GM12878 (cell line): ENCODE measurements around the gene CTDNEP1. TPM values are rescaled to one million over a fixed set of nuclear protein-coding genes. Genes with fewer than 3 reads are reported as not detected.
A peak's percentile ranks its signal among the peaks of the same experiment; 100 is the strongest.

ENCODE experiments used
- ATAC-seq: fragments of 200-7000 bp; cut with Tn5 transposase; 3 replicates; pipeline ENCODE4 v1.9.1; 2020; ENCODE audit warnings: mild to moderate bottlenecking, moderate library complexity
- BruUV-seq: library from RNA; stranded (reverse); fragments of 400-500 nt; replicated peaks from 2 replicates; lab custom pipeline; 2021; lab: Mats Ljungman, UMichigan
- CTCF ChIA-PET: fragments of 300-600 bp; sonication (Branson Sonifier 250); formaldehyde crosslinking; extraction: SDS; loops from one replicate; lab custom pipeline; 2021; ENCODE audit warnings: inconsistent platforms; lab: Yijun Ruan, JAX
- POLR2A ChIA-PET: fragments of 350-600 bp; formaldehyde crosslinking; extraction: SDS; loops from one replicate; lab custom pipeline; 2021; ENCODE audit warnings: inconsistent platforms; lab: Charles Lee
- RAD21 ChIA-PET: fragments of 300-600 bp; sonication (Branson Sonifier 250); formaldehyde crosslinking; loops from one replicate; lab custom pipeline; 2023; ENCODE audit warnings: antibody characterized with exemption; ENCODE audit not compliant: unreplicated experiment; lab: Charles Lee
- SMC1A ChIA-PET: fragments of 300-600 bp; sonication (Branson Sonifier 250); formaldehyde crosslinking; loops from one replicate; lab custom pipeline; 2023; ENCODE audit not compliant: unreplicated experiment, uncharacterized antibody; lab: Charles Lee
- DNase-seq: peaks from one replicate; pipeline ENCODE4 v3.0.0-alpha.2; 2011; ENCODE audit warnings: low read depth, low spot score
- FAIRE-seq: peaks from 3 replicates; lab custom pipeline; 2011; peaks lifted over from hg19 to GRCh38; lab: Jason Lieb, UNC
- H2AFZ ChIP-seq: 2 replicates; pipeline ENCODE4 v1.6.0; 2011; ENCODE audit warnings: low read depth, low read length, control low read depth; ENCODE audit not compliant: control insufficient read depth
- H3K27ac ChIP-seq: 2 replicates; pipeline ENCODE4 v1.5.1; 2011; ENCODE audit warnings: control low read depth; ENCODE audit not compliant: control insufficient read depth, insufficient read depth
- H3K27me3 ChIP-seq, 2 experiments: replicated peaks in 1 of 2; 2 replicates each; pipeline versions ENCODE4 v1.6.0 to v1.6.1; 2011; ENCODE audit warnings: low read length in 1 of 2; ENCODE audit not compliant: control insufficient read depth in 2 of 2, insufficient read depth in 2 of 2
- H3K36me3 ChIP-seq, 2 experiments: 2 replicates each; pipeline ENCODE4 v1.5.1; 2011; ENCODE audit warnings: low read length in 1 of 2; ENCODE audit not compliant: control insufficient read depth in 2 of 2, insufficient read depth in 2 of 2
- H3K4me1 ChIP-seq: 2 replicates; pipeline ENCODE4 v1.6.1; 2011; ENCODE audit warnings: mild to moderate bottlenecking, low read length, moderate library complexity, mixed read lengths; ENCODE audit not compliant: control insufficient read depth, insufficient read depth
- H3K4me2 ChIP-seq: 2 replicates; pipeline ENCODE4 v1.6.0; 2011; ENCODE audit warnings: control low read depth; ENCODE audit not compliant: control insufficient read depth, insufficient read depth
- H3K4me3 ChIP-seq: fragments of 200-600 bp; sonication (generic); 2 replicates; pipeline ENCODE4 v1.5.1; 2016
- H3K79me2 ChIP-seq: 2 replicates; pipeline ENCODE4 v1.6.0; 2011; ENCODE audit warnings: low read length; ENCODE audit not compliant: control insufficient read depth, insufficient read depth
- H3K9ac ChIP-seq: 2 replicates; pipeline ENCODE4 v1.8.0; 2011; ENCODE audit warnings: low read length, control low read depth, mixed read lengths; ENCODE audit not compliant: control insufficient read depth, insufficient read depth
- H3K9me3 ChIP-seq: replicated peaks from 3 replicates; pipeline ENCODE4 v1.5.1; 2011; ENCODE audit warnings: mild to moderate bottlenecking, low read length; ENCODE audit not compliant: control insufficient read depth, insufficient read depth
- H4K20me1 ChIP-seq: 2 replicates; pipeline ENCODE4 v1.6.0; 2011; ENCODE audit not compliant: control insufficient read depth, insufficient read depth
- CREB1 ChIP-seq: IDR thresholded peaks from 2 replicates; pipeline ENCODE4 v1.6.1; 2012; ENCODE audit warnings: low read depth, mild to moderate bottlenecking, inconsistent platforms
- CREM ChIP-seq: IDR thresholded peaks from 2 replicates; pipeline ENCODE4 v1.6.1; 2014; ENCODE audit warnings: antibody characterized with exemption, low read depth
- HDAC6 ChIP-seq: fragments of 200-600 bp; sonication (generic); IDR thresholded peaks from one replicate; pipeline ENCODE4 v1.8.0; 2017; ENCODE audit warnings: antibody characterized with exemption; ENCODE audit not compliant: unreplicated experiment
- IRF4 ChIP-seq: IDR thresholded peaks from 2 replicates; pipeline ENCODE4 v1.6.1; 2011; ENCODE audit warnings: low read depth, low read length
- MTA2 ChIP-seq: fragments of 450-650 bp; IDR thresholded peaks from 2 replicates; pipeline ENCODE4 v1.6.1; 2016; ENCODE audit warnings: low read depth, mild to moderate bottlenecking, moderate library complexity
- NR2F1 ChIP-seq: fragments of 450-650 bp; conservative IDR thresholded peaks from 2 replicates; pipeline ENCODE4 v1.6.1; 2017; ENCODE audit warnings: mild to moderate bottlenecking
- POU2F2 ChIP-seq: IDR thresholded peaks from 3 replicates; pipeline ENCODE4 v1.6.1; 2011; ENCODE audit warnings: low read depth, mild to moderate bottlenecking, low read length, borderline replicate concordance
- TARDBP ChIP-seq: IDR thresholded peaks from 2 replicates; pipeline ENCODE4 v1.6.1; 2016; ENCODE audit warnings: borderline replicate concordance
- TCF12 ChIP-seq: IDR thresholded peaks from 2 replicates; pipeline ENCODE4 v1.6.1; 2011; ENCODE audit warnings: low read depth, mild to moderate bottlenecking, low read length
- WGBS: methylation state at CpG from one replicate; pipeline ENCODE4 v1.1.6; 2016; ENCODE audit warnings: low lambda C conversion rate; ENCODE audit not compliant: insufficient replicate concordance, insufficient coverage; ENCODE audit errors: missing lambda C conversion rate; 5-methylcytosine and 5-hydroxymethylcytosine counted together
- in situ Hi-C: fragments of 300-500 bp; cut with MboI; formaldehyde crosslinking; loops from 9 replicates; pipeline ENCODE4 v1.14.3; 2018; ENCODE audit warnings: mixed read lengths
- intact Hi-C: fragments of 100-400 bp; cut with micrococcal nuclease; formaldehyde crosslinking; loops from one replicate; pipeline ENCODE4 v1.14.2; 2022; ENCODE audit not compliant: unreplicated experiment
- polyA plus RNA-seq, 11 experiments: library from polyadenylated mRNA; depleted of rRNA in 4 of 11; unstranded in 6 of 11; stranded (reverse) in 5 of 11; fragments of >200 nt; fragmentation: Nextera tagmentation in 4 of 11; fragmentation: Illumina TruSeq in 1 of 11; extraction: Ambion mirVana in 4 of 11; extraction: Trizol in 1 of 11; gene quantifications; 1 replicate in 1 of 11; 2 replicates in 10 of 11; pipeline versions ENCODE4 v1.2.1 to v1.2.3, GENCODE V29; 2011 to 2016; ENCODE audit warnings: inconsistent platforms in 2 of 11, missing spikeins in 2 of 11, low read depth in 1 of 11
- total RNA-seq, 4 experiments: library from RNA; depleted of rRNA in 3 of 4; stranded (reverse); fragments of >200 nt in 3 of 4; fragmentation: Illumina TruSeq in 1 of 4; extraction: Trizol in 1 of 4; gene quantifications; 2 replicates each; pipeline versions ENCODE4 v1.2.1 to v1.2.3, GENCODE V29; 2013 to 2021
- TF ChIP-seq, protein P1 (sequence below): fragments of 450-650 bp; IDR thresholded peaks from 2 replicates; pipeline ENCODE4 v1.6.1; 2016; ENCODE audit warnings: mild to moderate bottlenecking
- TF ChIP-seq, protein P2 (sequence below): IDR thresholded peaks from 2 replicates; pipeline ENCODE4 v1.6.1; 2011; ENCODE audit warnings: low read depth, mild to moderate bottlenecking, low read length, moderate library complexity, borderline replicate concordance; ENCODE audit errors: extremely low read depth
- TF ChIP-seq, protein P3 (sequence below): IDR thresholded peaks from 2 replicates; pipeline ENCODE4 v1.6.1; 2012; ENCODE audit warnings: mild to moderate bottlenecking, low read depth, low read length

The CTDNEP1 gene
- total and polyA plus RNA-seq, 10 of the 15 experiments (the other 5 are each of a cell fraction or from before 2014, with no cell fraction given), result 23.7 to 176 (median 30.3) TPM

DNA sequence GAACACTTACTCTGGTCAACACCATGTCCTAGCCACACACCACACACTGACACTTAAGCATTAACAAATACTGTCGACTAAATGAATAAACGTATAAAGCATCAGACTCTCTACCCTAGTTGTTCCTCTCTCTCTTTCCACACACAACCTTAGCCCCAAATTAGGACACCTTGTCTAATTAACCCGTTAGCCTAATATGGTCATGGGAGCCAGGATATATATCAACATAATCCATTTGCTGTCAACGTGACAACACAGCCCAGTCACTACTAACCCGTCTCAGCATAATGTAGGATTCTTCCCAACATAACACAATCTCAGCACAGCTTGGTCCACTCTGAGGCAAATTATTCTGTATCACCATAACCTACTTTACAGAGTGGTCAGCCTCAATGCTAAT is 19.4 kb downstream of the CTDNEP1 start:
- ATAC-seq (no peak), FAIRE-seq (no peak), DNase-seq (no peak)
- peaks cover 16 to 26% of the 10 kb centered on the region in 2 experiments for H3K36me3 ChIP-seq
- no peaks in the 10 kb centered on the region for H3K27me3 ChIP-seq
- no peak overlapping the region for H2AFZ ChIP-seq
- H3K9me3 ChIP-seq, result no peaks in the 10 kb centered on the region
- H3K9ac ChIP-seq, result no peak overlapping the region
- peaks cover 20% of the 10 kb centered on the region for H3K4me1 ChIP-seq
- 78% methylated on average over 5 of the region's 5 CpGs for WGBS
- SMC1A ChIA-PET, result interaction anchor here (0.6 kb wide), 1 partner anchor 283 kb away, joined by 3 read pairs; no protein-coding TSS in a partner anchor
- intact Hi-C loops, result no loop called here
- in situ Hi-C loops, result no loop called here
- H3K27ac ChIP-seq, result no peak overlapping the region
- TSS peak; percentile 41 for BruUV-seq
- H3K4me3 ChIP-seq, result peak overlapping the region; percentile 55; the same call in 1 of the 2 replicates
- TF ChIP-seq, protein P1, sequence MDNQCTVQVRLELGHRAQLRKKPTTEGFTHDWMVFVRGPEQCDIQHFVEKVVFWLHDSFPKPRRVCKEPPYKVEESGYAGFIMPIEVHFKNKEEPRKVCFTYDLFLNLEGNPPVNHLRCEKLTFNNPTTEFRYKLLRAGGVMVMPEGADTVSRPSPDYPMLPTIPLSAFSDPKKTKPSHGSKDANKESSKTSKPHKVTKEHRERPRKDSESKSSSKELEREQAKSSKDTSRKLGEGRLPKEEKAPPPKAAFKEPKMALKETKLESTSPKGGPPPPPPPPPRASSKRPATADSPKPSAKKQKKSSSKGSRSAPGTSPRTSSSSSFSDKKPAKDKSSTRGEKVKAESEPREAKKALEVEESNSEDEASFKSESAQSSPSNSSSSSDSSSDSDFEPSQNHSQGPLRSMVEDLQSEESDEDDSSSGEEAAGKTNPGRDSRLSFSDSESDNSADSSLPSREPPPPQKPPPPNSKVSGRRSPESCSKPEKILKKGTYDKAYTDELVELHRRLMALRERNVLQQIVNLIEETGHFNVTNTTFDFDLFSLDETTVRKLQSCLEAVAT, result 0 out of 2 replicates have a peak, but pooled peaks have one; percentile 12
- TF ChIP-seq HDAC6, result no peak
- TF ChIP-seq TCF12, result no peak
- TF ChIP-seq, all 136 proteins: peak for 1
- Histone ChIP-seq H3K79me2 (peaks cover 38% of the 10 kb centered on the region), H4K20me1 (no peaks in the 10 kb centered on the region), H3K4me2 (peak overlapping the region; percentile 91)
- ChIA-PET POLR2A (interaction anchor here (0.6 to 5.1 kb wide), 2 partner anchors 10 to 11 kb away, joined by 4 to 60 read pairs; partner anchors contain the start of genes ACADVL and DLG4), CTCF (interaction anchor here (0.7 to 6.6 kb wide), 3 partner anchors 10 to 961 kb away, joined by 3 to 50 read pairs (median 3); partner anchors contain the start of genes ACADVL, DLG4 and GABARAP), RAD21 (interaction anchor here (1.1 kb wide), 1 partner anchor 13 kb away, joined by 3 read pairs; no protein-coding TSS in a partner anchor)

DNA sequence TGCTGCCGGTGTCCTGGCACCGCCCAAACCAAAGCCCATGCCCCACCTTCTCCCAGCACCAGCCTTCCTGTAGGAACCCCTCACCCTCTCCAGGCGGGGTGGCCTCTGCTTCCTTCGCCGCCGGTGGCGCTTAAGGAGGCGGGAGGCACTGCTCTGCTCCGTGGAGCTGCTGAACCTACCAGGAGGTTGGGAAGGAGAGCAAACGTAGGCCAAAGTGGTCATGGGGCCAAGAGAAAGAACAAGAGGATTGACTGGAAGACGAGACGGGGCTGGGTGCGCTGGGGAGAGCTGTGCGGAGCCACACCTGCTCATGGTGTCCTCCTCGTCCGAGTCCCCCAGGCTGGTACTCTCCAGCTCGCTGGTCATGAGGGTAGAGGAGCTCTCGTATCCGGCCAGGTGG is 22.0 kb downstream of the CTDNEP1 start:
- ChIA-PET POLR2A (interaction anchor here (1.6 kb wide), 1 partner anchor 9 kb away, joined by 8 read pairs; no protein-coding TSS in a partner anchor), RAD21 (no interaction called here), SMC1A (no interaction called here), CTCF (interaction anchor here (6.6 kb wide), 1 partner anchor 9 kb away, joined by 50 read pairs; the partner anchor contains the start of genes ACADVL and DLG4)
- BruUV-seq, result no TSS peak
- peaks cover 6% of the 10 kb centered on the region for H3K4me1 ChIP-seq
- peaks cover 26% of the 10 kb centered on the region for H3K79me2 ChIP-seq
- H3K27ac ChIP-seq, result no peak overlapping the region
- no peaks in the 10 kb centered on the region for H3K9me3 ChIP-seq
- no peak for FAIRE-seq
- WGBS, result 94% methylated on average over 19 of the region's 19 CpGs
- no peaks in the 10 kb centered on the region for H3K27me3 ChIP-seq
- no peak overlapping the region for H3K4me2 ChIP-seq
- H4K20me1 ChIP-seq, result no peaks in the 10 kb centered on the region
- in situ Hi-C loops (no loop called here), intact Hi-C loops (no loop called here)
- no peak overlapping the region for H3K4me3 ChIP-seq
- no peak for ATAC-seq
- H2AFZ ChIP-seq, result no peak overlapping the region
- H3K36me3 ChIP-seq, result peaks cover 19 to 20% of the 10 kb centered on the region in 2 experiments
- no peak overlapping the region for H3K9ac ChIP-seq
- DNase-seq, result no peak
- TF ChIP-seq NR2F1 (no peak), MTA2 (no peak), CREB1 (no peak), TARDBP (no peak), POU2F2 (no peak), CREM (no peak), IRF4 (no peak), TCF12 (no peak)
- TF ChIP-seq, protein P2, sequence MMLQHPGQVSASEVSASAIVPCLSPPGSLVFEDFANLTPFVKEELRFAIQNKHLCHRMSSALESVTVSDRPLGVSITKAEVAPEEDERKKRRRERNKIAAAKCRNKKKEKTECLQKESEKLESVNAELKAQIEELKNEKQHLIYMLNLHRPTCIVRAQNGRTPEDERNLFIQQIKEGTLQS, result no peak
- TF ChIP-seq, protein P3, sequence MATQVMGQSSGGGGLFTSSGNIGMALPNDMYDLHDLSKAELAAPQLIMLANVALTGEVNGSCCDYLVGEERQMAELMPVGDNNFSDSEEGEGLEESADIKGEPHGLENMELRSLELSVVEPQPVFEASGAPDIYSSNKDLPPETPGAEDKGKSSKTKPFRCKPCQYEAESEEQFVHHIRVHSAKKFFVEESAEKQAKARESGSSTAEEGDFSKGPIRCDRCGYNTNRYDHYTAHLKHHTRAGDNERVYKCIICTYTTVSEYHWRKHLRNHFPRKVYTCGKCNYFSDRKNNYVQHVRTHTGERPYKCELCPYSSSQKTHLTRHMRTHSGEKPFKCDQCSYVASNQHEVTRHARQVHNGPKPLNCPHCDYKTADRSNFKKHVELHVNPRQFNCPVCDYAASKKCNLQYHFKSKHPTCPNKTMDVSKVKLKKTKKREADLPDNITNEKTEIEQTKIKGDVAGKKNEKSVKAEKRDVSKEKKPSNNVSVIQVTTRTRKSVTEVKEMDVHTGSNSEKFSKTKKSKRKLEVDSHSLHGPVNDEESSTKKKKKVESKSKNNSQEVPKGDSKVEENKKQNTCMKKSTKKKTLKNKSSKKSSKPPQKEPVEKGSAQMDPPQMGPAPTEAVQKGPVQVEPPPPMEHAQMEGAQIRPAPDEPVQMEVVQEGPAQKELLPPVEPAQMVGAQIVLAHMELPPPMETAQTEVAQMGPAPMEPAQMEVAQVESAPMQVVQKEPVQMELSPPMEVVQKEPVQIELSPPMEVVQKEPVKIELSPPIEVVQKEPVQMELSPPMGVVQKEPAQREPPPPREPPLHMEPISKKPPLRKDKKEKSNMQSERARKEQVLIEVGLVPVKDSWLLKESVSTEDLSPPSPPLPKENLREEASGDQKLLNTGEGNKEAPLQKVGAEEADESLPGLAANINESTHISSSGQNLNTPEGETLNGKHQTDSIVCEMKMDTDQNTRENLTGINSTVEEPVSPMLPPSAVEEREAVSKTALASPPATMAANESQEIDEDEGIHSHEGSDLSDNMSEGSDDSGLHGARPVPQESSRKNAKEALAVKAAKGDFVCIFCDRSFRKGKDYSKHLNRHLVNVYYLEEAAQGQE, result no peak
